IPS-NIHi7 (cell line): Measurements from ENCODE around the gene TNS4.
A peak's percentile ranks its signal among the peaks of the same experiment; 100 is the strongest.

ENCODE experiments used
- DNase-seq: peaks from one replicate; pipeline ENCODE4 v3.0.0; 2012; ENCODE audit warnings: mixed read lengths; ENCODE audit errors: extremely low spot score

TNS4 gene

DNA sequence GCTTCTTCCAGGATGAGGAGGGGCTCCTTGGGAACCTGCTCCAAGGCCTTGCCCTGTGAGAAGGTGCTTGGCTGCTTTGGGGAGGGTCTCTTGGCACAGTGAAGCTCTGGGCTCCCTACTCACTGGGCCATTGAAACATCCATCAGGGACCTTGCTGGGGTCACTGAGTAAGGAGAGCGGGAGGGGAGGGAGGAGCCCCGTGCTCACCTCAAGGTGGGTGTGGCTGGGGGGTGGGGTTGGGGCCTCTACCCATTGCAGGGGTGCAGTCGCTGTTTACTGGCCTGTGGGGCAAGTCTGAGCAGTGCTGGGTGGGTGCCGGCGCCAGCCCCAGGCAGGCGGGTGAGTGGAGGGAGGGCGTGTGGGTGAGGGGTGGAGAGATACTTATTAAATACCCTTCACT is 9.9 kb downstream of the TNS4 start:
- no peak for DNase-seq

DNA sequence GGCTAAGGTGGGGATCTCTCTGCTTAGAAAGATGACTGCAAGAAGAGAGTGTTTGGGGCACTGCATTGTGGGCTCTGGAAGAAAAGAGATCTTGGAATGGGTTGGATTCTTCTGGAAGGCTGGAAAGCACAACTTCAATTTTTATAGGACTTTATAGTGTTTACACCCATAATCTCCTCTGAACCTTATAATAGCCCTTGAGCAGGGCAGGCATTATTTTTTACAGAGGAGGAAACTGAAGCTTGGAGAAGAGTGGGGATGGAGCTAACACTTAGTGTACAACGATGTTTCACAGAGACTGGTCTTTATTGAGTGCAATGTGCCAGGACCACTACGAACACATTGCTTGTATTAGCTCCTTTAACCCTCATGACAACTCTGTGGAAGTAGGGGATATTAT is 10.4 kb downstream of the TNS4 start:
- no peak for DNase-seq

DNA sequence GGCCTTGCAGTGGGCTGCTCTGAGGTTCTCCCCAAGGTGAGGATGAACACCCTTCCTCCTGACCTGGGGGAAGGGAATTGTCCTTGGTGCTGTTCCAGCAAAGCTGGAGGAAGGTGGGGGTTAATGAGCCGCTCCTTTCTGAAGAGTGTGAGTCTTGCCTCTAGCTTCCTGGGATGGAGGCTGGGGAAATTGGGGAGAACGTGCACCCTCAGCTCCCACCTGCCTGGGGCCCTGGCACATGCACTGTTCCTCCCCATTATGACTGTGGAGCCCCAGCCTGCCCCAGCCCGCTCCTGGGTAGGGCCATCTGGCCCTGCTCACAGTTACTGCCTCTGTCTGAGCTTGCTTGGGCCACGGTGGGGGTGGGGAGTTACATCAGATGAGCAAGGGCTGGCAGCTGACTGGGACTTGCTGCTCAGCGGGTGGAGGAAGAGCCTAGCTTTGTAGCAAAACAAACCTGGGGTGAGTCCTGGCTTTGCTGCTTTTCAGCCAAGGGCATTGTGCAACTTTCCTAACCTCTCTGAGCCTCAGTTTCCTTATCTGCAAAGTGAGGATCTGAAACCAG is 11.1 kb downstream of the TNS4 start:
- peak; percentile 77 for DNase-seq

DNA sequence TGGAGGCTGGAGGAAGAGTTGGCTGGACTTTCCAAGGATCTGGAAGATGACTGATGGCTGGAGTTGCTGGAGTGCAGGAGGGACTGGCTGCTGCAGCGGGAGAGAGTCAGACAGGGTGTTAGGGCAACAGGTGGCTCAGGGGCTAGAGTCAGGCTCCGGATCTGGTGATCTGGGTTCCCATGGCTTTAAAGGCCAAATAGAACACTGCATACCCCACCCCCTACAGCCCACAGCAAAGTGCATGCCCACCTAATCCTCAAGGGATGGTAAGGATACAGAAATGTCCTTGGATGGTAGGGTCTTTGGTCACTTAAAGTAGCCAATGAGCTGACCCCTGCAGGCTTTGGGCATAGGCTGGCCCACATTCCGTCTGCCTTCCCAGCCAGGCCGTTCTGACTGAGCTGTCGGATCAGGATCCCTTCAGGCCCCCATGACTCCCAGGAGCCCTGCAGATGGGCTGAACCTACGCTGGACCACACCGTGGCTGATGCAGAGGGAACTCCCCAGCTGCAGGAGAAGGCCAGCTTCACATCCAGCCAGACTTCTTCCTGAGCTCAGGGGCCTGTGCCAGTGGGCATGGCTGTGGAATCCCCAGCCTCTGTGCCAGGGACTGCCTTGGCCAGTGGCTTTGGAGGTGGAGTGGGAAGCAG is 13.9 kb downstream of the TNS4 start:
- no peak for DNase-seq

DNA sequence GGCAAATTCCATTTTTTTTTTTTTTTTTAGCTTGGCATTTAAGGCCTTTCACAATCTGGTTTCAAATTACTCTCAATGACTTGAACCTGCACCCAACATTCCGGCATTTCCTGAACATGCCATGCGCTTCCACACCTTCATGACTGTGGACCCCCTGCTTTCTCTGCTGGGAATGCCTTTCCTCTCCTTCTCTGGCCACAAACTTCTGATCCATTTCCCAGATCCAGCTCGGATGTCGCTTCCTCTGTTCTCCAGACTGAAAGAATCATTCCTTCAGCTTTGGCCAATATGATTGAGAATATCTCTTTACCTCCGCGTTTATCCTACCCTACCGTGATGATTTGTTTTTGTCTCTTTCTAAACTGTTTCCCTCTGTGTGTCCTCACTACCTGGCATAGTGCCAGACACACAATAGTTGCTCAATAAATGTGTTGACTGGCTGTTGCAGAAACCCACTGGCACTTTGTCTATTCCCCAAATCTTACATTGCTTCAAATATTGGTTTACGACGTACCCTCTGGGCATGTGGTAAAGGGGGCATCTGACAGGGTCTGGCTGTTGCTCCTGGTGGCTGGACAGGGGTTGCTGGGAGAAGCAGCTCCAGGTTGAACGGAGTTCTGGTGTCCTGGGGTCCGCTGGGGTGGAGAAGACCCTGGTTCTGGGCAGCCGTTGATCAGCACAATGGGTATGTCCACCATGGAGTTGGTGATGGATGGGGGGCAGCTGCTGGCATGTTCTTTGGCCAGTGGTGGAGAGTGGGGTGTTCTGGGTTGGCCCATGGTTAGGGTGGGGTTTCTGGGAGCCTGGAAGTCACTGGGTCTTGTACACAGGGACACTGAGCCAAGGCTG is 14.7 kb downstream of the TNS4 start:
- no peak for DNase-seq

DNA sequence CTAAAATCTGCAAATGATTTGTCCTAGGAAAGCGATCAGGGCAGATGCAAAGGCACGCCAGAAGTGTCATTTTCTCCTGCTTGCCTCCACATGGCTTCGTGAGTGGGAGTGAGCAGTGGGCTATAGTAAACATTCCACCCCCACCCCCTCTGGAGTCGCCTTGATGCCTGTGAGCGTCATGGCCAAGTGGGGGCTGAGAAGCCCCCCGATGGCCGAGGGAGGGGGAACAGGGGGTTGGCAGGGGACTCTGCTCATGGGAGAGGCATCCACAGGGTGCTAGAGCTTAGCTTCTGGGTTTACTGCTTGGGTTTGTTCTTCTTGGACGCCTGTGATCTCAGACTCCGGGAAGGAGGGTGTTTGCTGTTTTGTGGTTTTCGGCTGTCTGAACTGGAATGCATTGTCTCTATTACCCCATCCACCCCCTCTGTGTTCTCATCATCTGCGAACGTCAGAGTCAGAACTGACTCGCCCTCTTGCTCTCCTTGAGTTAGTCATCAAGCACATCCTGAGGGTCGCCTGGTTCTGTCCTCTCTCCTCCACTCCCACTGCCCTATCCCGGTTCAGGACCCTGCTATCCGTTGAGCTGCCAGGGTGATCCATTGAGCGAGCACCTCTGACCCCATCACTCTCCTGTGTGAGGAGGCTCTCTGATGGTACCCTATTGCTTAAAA is 15.4 kb downstream of the TNS4 start:
- DNase-seq, result no peak

DNA sequence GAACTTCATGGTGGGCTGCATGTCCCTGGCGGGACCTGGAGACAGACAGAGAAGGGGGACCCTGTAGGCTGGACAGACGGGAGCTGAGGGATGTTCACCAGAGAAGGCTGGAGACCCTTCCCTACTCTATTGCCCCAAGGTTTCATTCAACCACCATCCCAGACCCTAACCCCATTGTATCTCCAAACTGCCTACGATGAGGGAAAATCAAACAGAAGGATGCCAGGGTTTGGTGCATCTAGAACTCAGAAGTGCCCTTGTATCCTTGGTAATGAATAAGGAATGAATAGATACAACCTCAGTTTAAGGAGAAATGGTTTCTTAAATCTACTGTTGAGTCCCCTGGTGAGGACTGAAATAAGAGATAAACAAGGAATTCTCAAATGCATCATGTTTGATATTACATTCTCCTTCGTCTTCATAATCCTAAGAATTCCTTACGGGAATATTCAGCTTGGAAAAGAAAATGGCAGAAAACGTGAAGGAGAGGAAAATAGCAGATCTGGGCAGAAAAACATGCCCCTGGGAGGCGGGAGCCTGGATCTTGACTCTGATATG is 16.4 kb downstream of the TNS4 start:
- no peak for DNase-seq

DNA sequence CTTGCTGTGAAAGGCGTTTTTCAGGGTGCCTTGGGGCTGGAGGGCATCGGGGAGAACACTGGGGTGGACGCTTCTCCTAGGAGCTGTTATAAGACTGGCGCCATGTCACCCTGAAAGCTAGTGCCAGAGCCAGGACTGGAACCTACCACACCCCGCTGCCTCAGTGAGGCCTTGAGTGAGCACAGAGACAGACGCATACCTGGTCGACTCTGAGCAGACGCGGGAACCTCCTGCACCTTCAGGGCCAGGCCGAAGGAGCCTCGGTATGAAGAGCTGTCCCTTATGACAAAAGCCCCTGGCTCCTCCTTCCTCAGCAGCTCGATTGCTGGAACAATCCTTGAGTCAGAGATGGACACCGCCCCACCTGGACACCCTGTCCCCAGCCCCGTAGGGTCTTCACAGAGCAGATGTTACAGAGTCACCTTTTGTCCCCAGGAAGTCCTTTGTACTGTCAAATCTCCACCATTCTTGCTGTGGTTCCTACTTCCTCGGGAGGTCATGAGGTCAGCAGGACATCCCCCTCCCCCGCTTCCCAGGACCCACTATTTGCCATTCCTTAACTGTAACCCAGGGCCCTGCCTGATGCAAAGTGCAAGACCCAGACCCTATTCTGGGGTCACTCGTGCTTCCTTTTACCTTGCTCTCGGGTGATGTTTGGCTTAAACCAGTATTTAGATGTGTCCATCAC is 17.0 kb downstream of the TNS4 start:
- DNase-seq, result no peak

DNA sequence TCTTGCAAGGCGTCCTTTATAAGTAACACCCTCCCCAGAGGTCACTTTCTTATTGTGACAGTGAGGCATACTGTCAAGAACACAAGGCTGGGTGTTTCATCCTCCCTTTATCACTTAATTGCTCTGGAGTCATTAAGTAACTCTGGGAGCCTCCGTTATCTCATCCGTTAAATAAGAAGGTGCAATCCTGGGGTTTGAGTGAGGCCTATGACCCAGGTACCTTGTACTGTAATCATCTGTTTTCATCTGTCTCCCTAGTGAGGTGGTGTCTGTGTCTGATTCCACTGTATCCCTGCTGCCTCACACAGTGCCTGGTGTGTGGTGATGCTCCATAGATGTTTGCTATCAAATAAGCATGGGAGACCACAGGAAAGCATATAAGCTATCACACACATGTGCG is 17.7 kb downstream of the TNS4 start:
- DNase-seq, result no peak

DNA sequence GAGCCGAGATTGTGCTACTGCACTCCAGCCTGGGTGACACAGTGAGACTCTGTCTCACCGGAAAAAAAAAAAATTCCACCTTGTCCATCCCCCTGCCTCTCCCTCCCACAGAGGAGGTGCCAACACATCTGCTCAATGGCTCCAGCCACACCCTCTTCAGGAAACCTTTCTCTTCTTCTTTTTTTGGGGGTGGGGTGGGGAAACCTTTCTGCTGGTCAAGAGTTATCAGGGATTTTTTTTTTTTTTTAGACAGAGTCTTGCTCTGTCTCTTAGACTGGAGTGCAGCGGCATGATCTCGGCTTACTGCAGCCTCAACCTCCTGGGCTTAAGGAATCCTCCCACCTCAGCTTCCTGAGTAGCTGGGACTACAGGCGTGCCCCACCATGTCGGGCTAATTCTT is 18.7 kb downstream of the TNS4 start:
- no peak for DNase-seq

DNA sequence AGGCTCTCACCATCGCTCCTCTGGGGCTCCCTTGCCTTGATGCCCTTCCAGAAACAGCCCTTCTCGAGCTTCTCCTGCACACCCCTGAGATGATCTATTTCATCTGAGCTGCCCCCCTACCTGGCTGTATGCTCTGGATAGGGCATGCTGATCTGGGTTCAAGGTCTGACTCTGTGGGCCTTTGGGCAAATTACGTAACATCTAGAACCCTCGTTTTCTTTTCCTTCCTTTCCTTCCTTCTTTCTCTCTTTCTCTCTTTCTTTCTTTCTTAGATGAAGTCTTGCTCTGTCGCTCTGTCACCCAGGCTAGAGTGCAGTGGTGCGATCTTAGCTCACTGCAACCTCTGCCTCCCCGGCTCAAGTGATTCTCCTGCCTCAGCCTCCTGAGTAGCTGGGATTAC is 20.3 kb downstream of the TNS4 start:
- DNase-seq, result no peak

DNA sequence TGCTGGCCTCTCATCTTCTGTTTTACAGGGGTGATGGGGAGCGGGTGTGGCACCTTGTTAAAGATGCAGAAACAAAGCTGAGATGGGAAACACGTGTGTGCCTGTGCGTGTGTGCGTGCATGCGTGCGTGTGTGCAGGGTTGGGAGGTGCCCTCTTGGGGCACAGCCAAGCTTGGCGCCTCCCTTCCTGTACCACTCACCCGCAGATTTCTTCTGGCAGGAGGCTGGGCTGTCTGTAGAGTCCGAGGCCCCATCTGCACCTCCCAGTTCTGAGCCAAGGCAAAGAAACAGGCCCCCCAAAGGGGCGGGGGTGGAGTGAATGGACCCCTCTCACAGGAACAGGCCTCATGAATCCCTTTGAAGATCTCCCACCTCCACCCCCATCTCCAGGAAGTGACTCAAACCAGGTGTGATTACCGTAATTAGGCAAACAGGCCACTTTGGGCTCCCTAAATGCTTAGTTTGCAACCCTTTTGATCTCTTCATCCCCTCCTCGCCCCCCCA is 20.9 kb downstream of the TNS4 start:
- peak; percentile 74 for DNase-seq

DNA sequence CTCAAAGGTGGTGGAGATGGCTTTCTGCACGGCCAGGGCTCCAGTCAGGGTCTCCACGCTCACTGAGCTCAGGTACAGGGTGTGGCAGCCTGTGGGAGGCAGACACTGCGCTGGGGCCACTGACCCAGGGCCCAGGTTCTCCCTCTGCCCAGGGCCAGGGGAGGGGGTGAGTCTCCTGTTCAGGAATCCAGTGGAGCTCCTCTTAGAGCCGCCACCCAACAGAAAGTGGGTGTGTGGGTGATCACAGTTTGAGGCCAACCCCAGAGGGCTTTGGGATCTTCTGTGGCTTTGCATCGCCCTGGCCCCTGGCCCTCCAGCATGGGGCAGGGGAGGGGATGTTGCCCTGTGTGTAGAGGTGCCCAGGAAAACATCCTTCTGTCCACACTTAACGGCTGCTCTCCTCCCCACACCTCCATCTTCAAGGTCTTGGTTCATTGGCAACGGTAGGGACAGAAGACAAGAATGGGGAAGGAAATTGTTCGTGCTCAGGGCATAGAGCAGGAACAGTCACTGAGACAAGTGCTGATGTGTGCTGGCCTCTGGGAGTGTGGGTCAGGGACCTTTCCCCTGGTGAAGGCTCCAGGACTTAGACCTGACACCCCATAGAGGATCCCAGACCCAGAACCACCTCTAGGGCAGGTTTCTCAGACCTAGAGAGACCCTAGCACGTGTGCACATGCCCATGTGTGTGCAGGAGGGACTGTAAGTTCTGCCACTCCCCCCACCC is 21.5 kb downstream of the TNS4 start:
- DNase-seq, result no peak

DNA sequence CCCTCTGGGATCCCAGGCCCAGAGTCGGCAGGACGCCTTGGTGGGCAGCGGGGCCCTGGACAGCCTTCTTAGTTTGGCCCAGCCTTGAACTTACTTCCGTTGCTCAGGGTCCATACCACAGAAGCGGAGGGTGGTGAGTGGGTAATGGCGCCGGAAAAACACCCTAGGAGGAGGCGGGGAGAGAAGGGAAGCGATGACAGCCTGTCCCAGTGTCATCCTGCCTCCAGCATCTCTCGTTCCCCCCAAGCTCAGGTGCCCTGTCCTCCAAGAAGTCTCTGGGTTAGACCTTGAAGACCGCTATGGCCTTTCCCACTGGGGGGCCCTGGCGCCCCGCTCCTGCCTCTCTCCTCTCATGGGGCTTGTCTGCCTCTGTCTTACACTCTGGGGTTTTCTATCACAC is 22.9 kb downstream of the TNS4 start:
- DNase-seq, result no peak

DNA sequence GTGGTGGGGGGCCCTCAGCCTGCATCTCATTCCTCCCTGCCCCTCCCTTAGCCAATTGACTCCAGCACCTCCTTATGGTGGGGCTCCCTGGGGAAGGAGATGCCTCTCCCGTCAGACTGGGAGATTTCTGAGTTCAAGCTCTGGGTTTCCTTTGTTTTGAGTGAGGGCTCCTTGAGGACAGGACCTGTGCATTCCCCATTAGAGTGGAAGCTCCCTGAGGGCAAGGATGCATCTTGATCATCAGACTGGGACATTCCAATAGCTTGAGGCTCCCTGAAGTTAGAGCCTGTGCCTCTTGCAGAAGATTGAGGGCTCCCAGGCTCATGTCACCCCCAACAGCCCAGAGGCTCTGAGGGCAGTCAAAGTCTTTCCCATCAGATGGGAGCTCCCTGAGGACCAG is 23.6 kb downstream of the TNS4 start:
- DNase-seq, result no peak

DNA sequence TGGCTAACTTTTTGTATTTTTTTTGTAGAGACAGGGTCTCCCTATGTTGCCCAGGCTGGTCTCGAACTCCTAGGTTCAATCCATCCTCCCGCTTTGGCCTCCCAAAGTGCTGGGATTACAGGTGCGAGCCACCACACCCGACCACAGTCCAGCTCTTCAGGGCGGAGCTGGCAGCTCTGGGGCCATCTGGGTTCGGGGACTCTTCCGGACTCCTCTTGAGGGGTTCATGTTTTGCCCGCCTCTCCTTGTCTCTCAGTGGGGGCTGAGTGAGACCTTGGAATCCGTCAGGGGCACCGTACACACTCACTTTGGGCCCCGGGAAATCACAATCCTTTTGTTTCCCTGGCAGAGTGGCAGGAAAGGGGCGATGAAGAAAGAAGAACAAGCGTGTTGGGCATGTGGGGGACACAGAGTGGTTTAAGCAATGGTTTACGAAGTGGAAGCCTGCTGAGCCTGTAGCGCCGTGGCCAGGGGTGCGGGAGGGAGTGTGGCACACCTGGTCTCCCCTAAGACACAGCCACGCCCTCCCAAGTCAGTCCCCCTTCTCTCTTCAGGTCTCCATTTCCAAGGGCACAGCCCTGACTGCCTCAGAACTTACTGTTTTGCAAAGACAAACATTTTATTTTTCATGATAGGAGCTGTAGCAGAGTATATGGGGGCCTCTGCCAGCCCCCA is 26.1 kb downstream of the TNS4 start:
- no peak for DNase-seq

DNA sequence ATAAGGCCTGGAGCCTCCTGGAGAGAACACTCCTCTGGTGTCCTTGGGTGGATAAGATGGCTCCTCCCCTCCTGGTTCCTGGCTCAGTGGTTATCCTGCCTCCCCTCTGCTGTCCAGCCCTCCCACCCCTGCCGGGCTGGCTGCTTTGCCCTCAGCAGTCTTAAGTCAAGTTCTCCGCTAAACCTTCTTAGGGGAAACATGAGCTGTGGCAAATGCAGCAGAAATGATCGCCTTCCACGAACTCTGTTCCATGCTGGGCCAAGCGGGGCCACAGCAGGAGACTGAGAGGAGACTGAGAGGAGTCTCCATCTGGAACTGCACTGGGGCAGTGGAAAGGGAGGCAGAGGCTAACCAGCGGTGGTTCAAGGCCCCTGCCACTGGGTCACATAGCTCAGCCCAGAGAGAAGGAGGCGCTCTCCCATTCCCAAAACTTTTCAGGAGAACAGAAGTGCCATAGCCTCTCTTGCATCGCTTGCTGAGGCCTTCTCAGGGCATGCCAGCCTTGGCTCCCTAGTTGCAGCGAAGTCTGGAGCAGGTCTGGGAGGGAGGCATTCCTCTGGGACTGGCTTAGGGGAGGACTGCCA is 26.9 kb downstream of the TNS4 start:
- no peak for DNase-seq

DNA sequence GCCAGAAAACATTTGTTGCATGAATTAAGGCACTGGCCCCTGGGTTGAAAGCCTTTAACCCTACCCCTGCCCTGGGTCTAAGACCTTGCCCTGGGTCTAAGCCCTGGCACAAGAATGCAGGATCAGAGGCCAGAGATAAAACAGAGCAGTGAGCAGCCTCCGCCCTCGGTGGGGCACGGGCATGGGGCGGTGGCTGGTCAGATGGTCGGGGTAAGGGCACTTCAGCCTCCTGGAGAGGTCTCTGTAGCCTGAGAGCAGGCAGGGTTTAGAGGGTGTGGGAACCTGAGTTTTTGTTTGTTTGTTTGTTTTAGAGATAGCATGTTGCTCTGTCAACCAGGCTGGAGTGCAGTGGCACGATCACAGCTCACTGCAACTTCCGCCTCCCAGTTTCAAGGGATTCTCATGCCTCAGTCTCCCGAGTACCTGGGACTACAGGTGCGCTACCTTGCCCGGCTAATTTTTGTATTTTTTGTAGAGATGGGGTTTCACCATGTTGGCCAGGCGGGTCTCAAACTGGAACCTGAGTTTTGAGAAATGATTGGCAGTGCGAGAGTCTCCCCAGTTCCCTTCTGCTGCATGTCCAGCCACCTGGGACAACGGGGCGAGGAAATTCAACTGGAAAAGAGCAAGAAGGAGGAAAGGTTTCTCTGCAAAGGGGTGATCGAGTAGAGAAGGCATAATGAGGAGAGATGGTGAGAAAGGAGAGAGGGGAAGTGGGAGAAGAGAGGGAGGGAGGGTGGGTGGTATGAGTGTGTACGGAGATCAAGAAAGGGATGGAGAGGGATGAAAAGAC is 27.7 kb downstream of the TNS4 start:
- no peak for DNase-seq
